Stimulated activated naive CD4-positive, alpha-beta T cell treated with Interleukin-2 at 50 U/mL for 16 hours (primary cell): ENCODE results near the gene MAP1B.

Experiments used
- DNase-seq: peaks from one replicate; lab custom pipeline; 2025; lab: John Stamatoyannopoulos, UW

MAP1B gene

DNA sequence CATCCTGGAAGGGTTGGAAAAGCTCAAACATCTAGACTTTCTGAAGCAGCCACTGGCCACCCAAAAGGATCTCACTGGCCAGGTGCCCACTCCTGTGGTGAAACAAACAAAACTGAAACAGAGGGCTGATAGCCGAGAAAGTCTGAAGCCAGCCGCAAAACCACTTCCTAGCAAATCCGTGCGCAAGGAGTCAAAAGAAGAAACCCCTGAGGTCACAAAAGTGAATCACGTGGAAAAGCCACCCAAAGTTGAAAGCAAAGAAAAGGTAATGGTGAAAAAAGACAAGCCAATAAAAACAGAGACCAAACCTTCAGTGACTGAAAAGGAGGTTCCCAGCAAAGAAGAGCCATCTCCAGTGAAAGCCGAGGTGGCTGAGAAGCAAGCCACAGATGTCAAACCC, 87.6 kb downstream of the MAP1B start:
- DNase-seq: peak; percentile 32

DNA sequence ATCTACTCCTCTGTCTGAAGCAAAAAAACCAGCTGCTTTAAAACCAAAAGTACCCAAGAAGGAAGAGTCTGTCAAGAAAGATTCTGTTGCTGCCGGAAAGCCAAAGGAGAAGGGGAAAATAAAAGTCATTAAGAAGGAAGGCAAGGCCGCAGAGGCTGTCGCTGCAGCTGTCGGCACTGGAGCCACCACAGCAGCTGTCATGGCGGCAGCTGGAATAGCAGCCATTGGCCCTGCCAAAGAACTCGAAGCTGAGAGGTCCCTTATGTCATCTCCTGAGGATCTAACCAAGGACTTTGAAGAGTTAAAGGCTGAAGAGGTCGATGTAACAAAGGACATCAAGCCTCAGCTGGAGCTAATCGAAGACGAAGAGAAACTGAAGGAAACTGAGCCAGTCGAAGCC, 88.3 kb downstream of the MAP1B start:
- DNase-seq: no peak

GRCh38 chr5:72197393-72197792, 90.1 kb downstream of the MAP1B start:
- no peak for DNase-seq

DNA sequence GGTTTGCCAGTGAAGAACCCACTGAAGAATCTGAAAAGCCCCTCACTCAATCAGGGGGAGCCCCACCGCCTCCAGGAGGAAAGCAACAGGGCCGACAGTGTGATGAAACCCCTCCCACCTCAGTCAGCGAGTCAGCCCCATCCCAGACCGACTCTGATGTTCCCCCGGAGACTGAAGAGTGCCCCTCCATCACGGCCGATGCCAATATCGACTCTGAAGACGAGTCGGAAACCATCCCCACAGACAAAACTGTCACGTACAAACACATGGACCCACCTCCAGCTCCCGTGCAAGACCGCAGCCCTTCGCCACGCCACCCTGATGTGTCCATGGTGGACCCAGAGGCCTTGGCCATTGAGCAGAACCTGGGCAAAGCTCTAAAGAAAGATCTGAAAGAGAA, 92.4 kb downstream of the MAP1B start:
- no peak for DNase-seq

DNA sequence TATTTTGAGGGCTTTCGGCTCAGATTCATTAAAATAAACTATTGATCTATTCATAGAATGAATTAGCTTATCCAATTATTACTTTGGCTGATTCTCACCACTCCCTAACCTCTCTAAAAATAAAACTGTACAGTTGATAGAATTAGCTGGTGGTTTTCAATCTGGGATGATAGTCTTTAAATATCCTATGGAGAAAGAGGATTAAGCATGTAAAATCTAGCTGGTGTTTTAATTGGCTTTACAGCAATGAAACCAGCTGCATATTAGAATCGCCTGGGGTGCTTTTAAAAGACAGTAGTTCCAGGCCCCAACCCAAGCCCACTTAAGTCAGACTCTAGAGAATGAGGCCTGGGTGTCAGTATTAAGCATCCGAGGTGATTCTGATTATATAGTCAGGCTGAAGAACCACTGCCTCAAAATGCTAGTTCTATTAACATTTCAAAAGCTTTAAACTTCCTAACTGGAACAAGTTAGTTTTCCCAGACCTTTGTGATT, 95.1 kb downstream of the MAP1B start:
- DNase-seq: no peak

DNA sequence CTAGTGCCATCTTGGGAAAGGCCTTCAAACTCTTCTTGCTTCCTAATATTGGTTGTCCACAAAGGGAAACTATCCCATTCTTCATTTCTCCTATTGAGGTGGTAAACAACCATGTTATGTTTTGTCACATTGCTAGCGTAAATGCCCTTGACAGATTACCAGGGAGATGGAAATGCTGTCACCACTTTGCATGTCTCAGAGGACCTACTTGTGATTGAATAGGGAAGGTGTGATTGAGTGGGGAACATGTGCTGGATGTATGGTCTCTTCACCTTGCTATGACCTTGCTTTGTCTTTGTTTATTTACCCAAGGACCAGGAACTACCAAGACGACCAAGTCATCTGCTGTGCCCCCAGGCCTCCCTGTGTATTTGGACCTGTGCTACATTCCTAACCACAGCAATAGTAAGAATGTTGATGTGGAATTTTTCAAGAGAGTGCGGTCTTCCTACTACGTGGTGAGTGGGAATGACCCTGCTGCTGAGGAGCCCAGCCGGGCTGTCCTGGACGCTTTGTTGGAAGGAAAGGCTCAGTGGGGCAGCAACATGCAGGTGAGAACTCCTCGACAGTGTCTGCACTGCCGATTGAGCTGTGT, 96.1 kb downstream of the MAP1B start:
- no peak for DNase-seq

- DNase-seq: no peak
Observed at GRCh38 chr5:72204946-72205345, 97.7 kb downstream of the MAP1B start.

DNA sequence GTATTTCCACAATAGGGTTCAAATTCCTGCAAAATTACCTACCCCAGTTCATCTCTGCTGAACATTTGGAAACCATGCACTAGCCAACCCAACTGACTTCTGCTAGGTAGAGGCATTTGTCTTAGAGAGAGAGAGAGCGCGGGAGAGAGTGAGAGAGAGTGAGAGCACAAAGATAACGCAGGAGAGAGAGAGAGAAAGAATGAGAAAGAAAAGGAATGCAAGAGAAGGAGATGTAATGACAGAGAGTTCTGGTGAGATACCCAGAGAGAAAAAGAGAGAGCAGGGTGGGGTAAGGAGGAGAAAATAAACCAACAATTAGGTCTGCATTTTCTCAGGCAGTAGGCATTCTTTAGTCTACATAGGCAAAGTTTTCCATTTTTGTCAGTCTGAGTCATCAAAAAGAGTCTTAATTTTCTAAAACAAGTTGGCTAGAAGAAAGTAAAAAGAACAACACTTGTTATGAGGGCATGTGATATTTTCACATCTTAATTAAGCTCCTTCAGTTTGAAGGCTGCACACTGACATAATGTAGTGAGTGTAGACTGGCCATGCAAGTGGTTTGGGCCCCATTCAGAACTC, 98.2 kb downstream of the MAP1B start:
- no peak for DNase-seq

DNA sequence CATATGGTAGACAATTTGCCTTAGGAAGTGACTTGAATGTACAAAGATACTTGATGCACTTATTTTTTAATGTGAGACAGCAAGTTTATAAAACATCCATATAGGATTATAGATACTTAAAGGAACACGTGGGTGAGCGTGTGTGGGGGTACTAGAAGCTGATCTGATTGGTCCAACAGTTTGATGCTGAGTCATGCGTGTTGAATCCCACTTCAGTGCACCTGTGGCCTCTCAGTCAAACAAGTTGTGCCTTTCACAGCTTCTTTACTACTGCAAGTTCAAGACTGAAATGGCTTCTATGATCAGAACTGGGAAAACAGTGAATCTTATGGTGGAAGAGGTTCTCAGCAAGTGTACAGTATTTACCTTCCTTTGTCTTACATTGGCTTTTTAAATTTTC, 98.9 kb downstream of the MAP1B start:
- no peak for DNase-seq

- no peak for DNase-seq
Observed at GRCh38 chr5:72206994-72207393, 99.7 kb downstream of the MAP1B start.

DNA sequence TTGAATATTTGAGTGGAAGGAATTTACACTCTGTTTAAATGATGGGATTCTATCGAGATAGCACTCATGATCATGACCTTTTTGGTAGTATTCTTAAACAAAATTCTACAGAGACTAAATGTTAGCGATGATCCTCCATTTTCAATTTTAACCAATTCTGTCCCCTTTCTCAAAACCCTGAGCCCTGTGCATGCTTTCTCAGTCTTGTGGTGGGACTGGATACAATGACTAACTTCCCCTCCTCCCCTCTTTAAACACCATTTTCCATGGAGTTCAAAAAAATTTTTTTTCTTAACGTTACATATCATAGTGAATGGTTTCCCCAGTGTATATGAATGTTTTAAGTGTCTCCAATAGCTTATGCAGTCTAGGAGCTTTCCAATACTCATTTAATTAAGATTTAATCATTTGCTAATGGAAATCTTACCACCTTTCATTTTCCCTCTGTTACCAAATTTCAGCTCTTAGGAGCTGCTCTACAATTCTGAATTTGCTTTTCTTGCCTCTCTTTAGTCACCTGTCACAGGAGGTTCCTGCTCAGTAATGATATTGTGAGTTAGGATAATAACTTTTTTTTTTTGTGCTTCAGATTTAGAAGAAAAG, 101.2 kb downstream of the MAP1B start:
- DNase-seq: no peak

- no peak for DNase-seq
Observed at GRCh38 chr5:72209147-72210115, 102.2 kb downstream of the MAP1B start.

GRCh38 chr5:72210888-72211678, 103.8 kb downstream of the MAP1B start:
- DNase-seq: no peak

GRCh38 chr5:72212171-72212570, 104.9 kb downstream of the MAP1B start:
- no peak for DNase-seq

GRCh38 chr5:72213482-72213881, 106.2 kb downstream of the MAP1B start:
- no peak for DNase-seq

DNA sequence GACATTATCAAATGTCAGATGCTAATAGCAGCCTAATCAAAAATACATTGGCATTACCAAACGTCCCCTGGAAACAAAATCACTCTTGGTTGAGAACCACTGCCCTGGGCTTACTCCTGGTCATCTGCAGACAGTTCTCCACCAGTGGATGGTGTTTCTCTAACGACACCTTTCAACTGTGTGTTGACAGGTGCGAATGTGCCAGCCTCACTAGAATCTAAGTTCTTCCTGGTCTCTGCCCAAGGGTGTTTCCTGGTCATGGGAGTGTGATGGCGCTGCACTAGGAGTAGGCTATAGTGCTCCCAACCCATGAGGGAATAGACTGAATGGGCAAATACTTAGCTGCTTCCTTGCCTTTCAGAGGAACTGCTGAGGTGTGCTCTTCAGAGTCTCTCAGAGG, 106.9 kb downstream of the MAP1B start:
- DNase-seq: no peak

DNA sequence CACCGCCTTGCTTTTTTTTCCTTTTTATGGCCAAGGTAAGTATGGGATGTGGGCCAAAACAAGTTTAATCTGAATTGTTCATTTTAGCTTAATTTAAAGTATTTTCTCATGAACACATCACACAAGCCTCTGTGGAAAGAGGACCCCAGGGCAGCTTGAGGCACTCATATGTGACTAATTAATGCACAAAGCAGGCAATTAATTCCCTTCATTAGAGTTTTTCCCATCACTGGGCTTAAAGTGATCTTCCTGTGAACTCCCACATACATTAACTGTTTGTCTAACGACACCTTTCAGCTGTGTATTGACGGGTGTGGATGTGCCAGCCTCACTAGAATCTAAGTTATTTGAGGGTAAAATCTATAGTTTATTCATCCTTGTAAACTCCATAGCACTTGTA, 109.5 kb downstream of the MAP1B start:
- DNase-seq: no peak

- DNase-seq: no peak
Observed at GRCh38 chr5:72221099-72221498, 113.8 kb downstream of the MAP1B start.

GRCh38 chr5:72221541-72221940, 114.3 kb downstream of the MAP1B start:
- no peak for DNase-seq

GRCh38 chr5:72222521-72222920, 115.2 kb downstream of the MAP1B start:
- DNase-seq: no peak

DNA sequence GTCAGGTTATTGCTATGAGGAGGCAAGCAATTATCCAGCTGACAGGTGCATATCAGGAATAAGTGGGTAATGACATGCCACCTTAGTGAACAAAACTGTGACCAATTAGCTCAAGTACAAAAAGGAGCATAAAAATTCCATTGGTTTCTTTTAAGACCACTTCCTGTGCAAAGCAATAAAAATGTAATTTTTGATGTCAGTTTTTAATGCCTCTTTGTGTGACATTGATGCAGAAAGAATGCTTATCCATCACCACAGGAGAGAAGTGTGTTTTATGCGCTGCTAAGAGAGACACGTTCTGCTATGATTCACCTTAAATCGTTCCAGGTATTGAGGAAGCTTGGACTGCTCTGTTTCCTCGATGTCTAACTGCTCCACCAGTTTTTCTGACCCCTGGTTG, 116.1 kb downstream of the MAP1B start:
- DNase-seq: no peak

GRCh38 chr5:72224946-72225463, 117.7 kb downstream of the MAP1B start:
- DNase-seq: no peak
